Naive thymus-derived CD8-positive, alpha-beta T cell (primary cell): Measurements from ENCODE around the gene NMT1. TPM values are rescaled to one million over a fixed set of nuclear protein-coding genes. Genes with fewer than 3 reads are reported as not detected.
"Not testable (repeated sequence)": the region's sequence is repeated elsewhere in the genome, so short reads cannot be mapped to it uniquely, and the experiment has no call there.

Source experiments
- ATAC-seq, 2 donors: fragments of 150-1000 bp; cut with Tn5 transposase in 1 of 2; sonication (Bioruptor Pico), chemical (Tn5 transposase) in 1 of 2; 1 replicate in 1 of 2; 2 replicates in 1 of 2; pipeline ENCODE4 v1.10.0; 2021; ENCODE audit warnings: mild to moderate bottlenecking in 2 of 2, moderate library complexity in 2 of 2
- POLR2A ChIA-PET: fragments of 350-600 bp; sonication (Branson Sonifier 250); formaldehyde crosslinking; loops from one replicate; lab custom pipeline; 2021; ENCODE audit warnings: antibody characterized with exemption; lab: Charles Lee
- DNase-seq, 10 donors: peaks; one replicate each; pipeline versions ENCODE4 v3.0.0 to v3.0.0-alpha.2; 2020 to 2022
- H3K27ac Mint-ChIP-seq, 10 donors: one replicate each; pipeline ENCODE4 v1.8.0; 2020 to 2022; ENCODE audit warnings: mild to moderate bottlenecking in 10 of 10, mixed read lengths in 10 of 10, moderate library complexity in 4 of 10, inconsistent platforms in 1 of 10
- H3K27me3 Mint-ChIP-seq, 5 donors: one replicate each; pipeline ENCODE4 v1.8.0; 2021 to 2022; ENCODE audit warnings: mixed read lengths in 5 of 5
- H3K36me3 Mint-ChIP-seq, 3 donors: one replicate each; pipeline ENCODE4 v1.8.0; 2020 to 2022; ENCODE audit warnings: mixed read lengths in 3 of 3, mild to moderate bottlenecking in 2 of 3, inconsistent platforms in 1 of 3
- H3K4me1 Mint-ChIP-seq, 4 donors: one replicate each; pipeline ENCODE4 v1.8.0; 2021 to 2022; ENCODE audit warnings: mixed read lengths in 4 of 4
- H3K4me3 Mint-ChIP-seq, 10 donors: one replicate each; pipeline ENCODE4 v1.8.0; 2020 to 2022; ENCODE audit warnings: mild to moderate bottlenecking in 10 of 10, mixed read lengths in 10 of 10, moderate library complexity in 6 of 10, inconsistent platforms in 1 of 10
- H3K9me3 Mint-ChIP-seq, 9 donors: one replicate each; pipeline ENCODE4 v1.8.0; 2020 to 2022; ENCODE audit warnings: mixed read lengths in 9 of 9, mild to moderate bottlenecking in 3 of 9, inconsistent platforms in 1 of 9, moderate library complexity in 1 of 9
- polyA plus RNA-seq, 3 donors: library from polyadenylated mRNA; unstranded; fragments of 300-500 nt; fragmentation: Illumina TruSeq; gene quantifications; one replicate each; pipeline ENCODE4 v1.2.3, GENCODE V29; 2021
- total RNA-seq, 8 experiments: library from RNA in 2 of 8; stranded (reverse) in 2 of 8; gene quantifications; one replicate each; pipeline ENCODE4 v1.2.3 and lab custom pipeline; 2021 to 2026

Gene NMT1
- total and polyA plus RNA-seq, 5 experiments from 2014 or later = 55.2 to 139 (median 70.8) TPM

- POLR2A ChIA-PET = no interaction called here
- no peak overlapping the region for H3K4me3 Mint-ChIP-seq
- peaks cover 14 to 55% (median 29%) of the 10 kb centered on the region in 4 donors for H3K4me1 Mint-ChIP-seq
- DNase-seq = no peak
- peak overlapping the region in 5 of 10 donors; percentile 37 to 67 (median 56) for H3K27ac Mint-ChIP-seq
- no peaks in the 10 kb centered on the region for H3K27me3 Mint-ChIP-seq
- H3K36me3 Mint-ChIP-seq = peaks cover 0 to 5% (median 0%) of the 10 kb centered on the region in 3 donors
- no peak for ATAC-seq
- H3K9me3 Mint-ChIP-seq = no peaks in the 10 kb centered on the region
Measured at GRCh38 chr17:45042346-45043120, 18.6 kb upstream of the NMT1 start.

- ATAC-seq (no peak), DNase-seq (peak in 1 of 10 donors; percentile 37)
- Mint-ChIP-seq H3K27ac (peak overlapping the region in 9 of 10 donors; percentile 13 to 77 (median 71)), H3K36me3 (peaks cover 0 to 5% (median 0%) of the 10 kb centered on the region in 3 donors), H3K4me1 (peaks cover 14 to 61% (median 37%) of the 10 kb centered on the region in 4 donors), H3K4me3 (peak overlapping the region in 4 of 10 donors; percentile 18 to 60 (median 44)), H3K9me3 (no peaks in the 10 kb centered on the region), H3K27me3 (no peaks in the 10 kb centered on the region)
- POLR2A ChIA-PET = no interaction called here
Measured at GRCh38 chr17:45043813-45044540, 17.1 kb upstream of the NMT1 start.

DNA sequence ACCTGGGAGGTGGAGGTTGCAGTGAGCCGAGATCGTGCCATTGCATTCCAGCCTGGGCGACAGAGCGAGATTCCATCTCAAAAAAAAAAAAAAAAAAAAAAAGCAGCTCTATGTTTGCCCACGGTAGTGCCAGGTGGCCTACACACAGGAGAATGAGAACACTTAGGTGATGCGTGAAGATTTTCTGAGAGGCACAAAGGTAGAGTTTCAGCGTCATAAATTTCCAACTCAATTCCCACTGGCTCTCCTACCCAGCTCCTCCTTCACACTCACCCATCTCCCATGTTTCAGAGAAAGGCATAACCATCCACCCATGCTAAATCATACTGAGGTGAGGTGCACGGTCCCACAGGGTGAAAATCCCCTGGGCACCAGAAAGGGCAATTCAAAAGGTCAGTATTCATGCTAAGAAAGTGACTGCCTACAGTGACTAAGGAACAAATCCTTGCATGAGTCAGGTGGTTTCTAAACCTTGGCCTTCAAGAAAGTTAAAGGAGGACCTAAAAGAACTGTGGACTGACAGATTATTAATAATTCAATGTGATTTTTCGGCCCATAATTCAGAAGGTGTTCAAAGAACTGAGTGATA is 14.5 kb upstream of the NMT1 start:
- H3K27me3 Mint-ChIP-seq = no peaks in the 10 kb centered on the region
- peaks cover 0 to 5% (median 0%) of the 10 kb centered on the region in 3 donors for H3K36me3 Mint-ChIP-seq
- H3K27ac Mint-ChIP-seq = peak overlapping the region in 7 of 10 donors; percentile 17 to 74 (median 40)
- no peaks in the 10 kb centered on the region for H3K9me3 Mint-ChIP-seq
- no peak overlapping the region for H3K4me3 Mint-ChIP-seq
- POLR2A ChIA-PET = interaction anchor here (1.7 kb wide), 1 partner anchor 14 kb away, joined by 5 read pairs; the partner anchor contains the start of gene NMT1
- no peak for ATAC-seq
- H3K4me1 Mint-ChIP-seq = peaks cover 21 to 68% (median 49%) of the 10 kb centered on the region in 4 donors
- peak in 1 of 10 donors; percentile 8 for DNase-seq

- no peaks in the 10 kb centered on the region for H3K27me3 Mint-ChIP-seq
- peaks cover 0 to 3% (median 0%) of the 10 kb centered on the region in 3 donors for H3K36me3 Mint-ChIP-seq
- peak overlapping the region; percentile 16 to 91 (median 54) for H3K4me3 Mint-ChIP-seq
- peaks cover 13 to 57% (median 41%) of the 10 kb centered on the region in 4 donors for H3K4me1 Mint-ChIP-seq
- POLR2A ChIA-PET = interaction anchor here (0.7 to 4.6 kb wide), 5 partner anchors 12 to 162 kb away, joined by 3 to 78 read pairs (median 6); partner anchors contain the start of genes EFTUD2 and NMT1
- H3K9me3 Mint-ChIP-seq = no peaks in the 10 kb centered on the region
- peak in 1 of 10 donors; percentile 37 for DNase-seq
- peak overlapping the region in 9 of 10 donors; percentile 77 to 99 (median 95) for H3K27ac Mint-ChIP-seq
- ATAC-seq = no peak
Measured at GRCh38 chr17:45048795-45049563, 12.1 kb upstream of the NMT1 start.

GRCh38 chr17:45050481-45051059 is 10.5 kb upstream of the NMT1 start:
- POLR2A ChIA-PET = interaction anchor here (0.8 to 4.6 kb wide), 12 partner anchors 12 to 834 kb away, joined by 3 to 78 read pairs (median 4); partner anchors contain the start of genes EFTUD2, FMNL1, HEXIM1 and HEXIM2
- peak in 4 of 10 donors; percentile 13 to 60 (median 26) for DNase-seq
- peak overlapping the region; percentile 87 to 97 (median 92) for H3K4me3 Mint-ChIP-seq
- peak; percentile 7 to 21 for ATAC-seq
- H3K36me3 Mint-ChIP-seq = peaks cover 0 to 3% (median 0%) of the 10 kb centered on the region in 3 donors
- peaks cover 10 to 50% (median 45%) of the 10 kb centered on the region in 4 donors for H3K4me1 Mint-ChIP-seq
- H3K9me3 Mint-ChIP-seq = no peaks in the 10 kb centered on the region
- no peaks in the 10 kb centered on the region for H3K27me3 Mint-ChIP-seq
- H3K27ac Mint-ChIP-seq = peak overlapping the region; percentile 90 to 99 (median 97)

GRCh38 chr17:45051060-45051719 is 9.9 kb upstream of the NMT1 start, which contains the start of gene DCAKD:
Gene DCAKD (minus strand): TSS chr17:45051632. CDS start chr17:45034885, 16,747 bp downstream.
- POLR2A ChIA-PET = interaction anchor here (0.8 to 4.6 kb wide), 11 partner anchors 11 to 835 kb away, joined by 3 to 78 read pairs (median 5); partner anchors contain the start of genes EFTUD2, FMNL1, HEXIM1 and HEXIM2
- H3K4me1 Mint-ChIP-seq = peaks cover 10 to 49% (median 44%) of the 10 kb centered on the region in 4 donors
- ATAC-seq (peak; percentile 88 to 94), DNase-seq (peak; percentile 79 to 92 (median 86))
- peak within 1 kb of the TSS; percentile 87 to 97 (median 92) for H3K4me3 Mint-ChIP-seq
- no peaks in the 10 kb centered on the region for H3K9me3 Mint-ChIP-seq
- no peaks in the 10 kb centered on the region for H3K27me3 Mint-ChIP-seq
- H3K27ac Mint-ChIP-seq = peak within 1 kb of the TSS; percentile 90 to 99 (median 97)
- peaks cover 0 to under 1% (median 0%) of the 10 kb centered on the region in 3 donors for H3K36me3 Mint-ChIP-seq

GRCh38 chr17:45051720-45052051 is 9.4 kb upstream of the NMT1 start:
- not testable (repeated sequence) for H3K27me3 Mint-ChIP-seq, H3K27ac Mint-ChIP-seq, H3K9me3 Mint-ChIP-seq, DNase-seq, H3K36me3 Mint-ChIP-seq, ATAC-seq
- POLR2A ChIA-PET = interaction anchor here (2.9 to 4.6 kb wide), 2 partner anchors 11 to 110 kb away, joined by 15 to 78 read pairs; partner anchors contain the start of genes HEXIM2 and NMT1
- Mint-ChIP-seq H3K4me1 (peaks cover 10 to 47% (median 42%) of the 10 kb centered on the region in 4 donors), H3K4me3 (peak overlapping the region in 4 of 10 donors; percentile 72 to 97 (median 88))

DNA sequence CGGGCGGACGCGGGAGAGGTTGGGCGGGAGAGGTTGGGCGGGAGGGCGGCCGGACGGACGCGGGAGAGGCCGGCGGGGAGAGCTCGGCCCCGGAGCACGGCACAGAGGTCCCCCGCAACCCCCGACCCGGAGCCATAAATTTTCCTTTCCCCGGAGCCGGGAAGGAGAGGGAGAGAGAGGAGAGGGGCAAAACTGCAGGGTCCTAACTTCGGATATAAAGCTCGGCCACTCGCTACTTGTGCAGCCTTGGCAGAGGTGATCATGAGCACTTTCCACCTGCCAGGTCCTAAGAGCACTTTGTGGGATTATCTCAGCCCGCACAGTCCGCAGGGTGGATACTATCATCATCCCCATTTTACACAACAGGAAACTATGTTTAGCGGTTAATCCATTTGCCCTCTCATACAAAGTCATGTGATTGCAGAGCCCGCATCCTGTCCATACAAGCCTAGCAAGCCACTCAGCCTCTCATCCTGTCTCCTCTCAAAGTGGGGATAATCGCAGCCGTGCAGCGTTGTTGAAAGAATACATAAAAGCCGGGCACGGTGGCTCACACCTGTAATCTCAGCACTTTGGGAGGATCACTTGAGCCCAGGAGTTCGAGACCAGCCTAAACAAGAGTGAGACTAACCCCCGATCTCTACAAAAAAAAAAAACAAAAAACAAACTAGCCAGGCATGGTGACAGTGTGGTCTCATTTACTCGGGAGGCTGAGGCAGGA is 8.9 kb upstream of the NMT1 start:
- H3K4me3 Mint-ChIP-seq = peak overlapping the region; percentile 67 to 89 (median 84)
- ATAC-seq (peak; percentile 18 to 38), DNase-seq (peak; percentile 11 to 69 (median 43))
- peak overlapping the region; percentile 64 to 94 (median 90) for H3K27ac Mint-ChIP-seq
- no peaks in the 10 kb centered on the region for H3K9me3 Mint-ChIP-seq
- POLR2A ChIA-PET = interaction anchor here (0.7 to 4.6 kb wide), 3 partner anchors 10 to 109 kb away, joined by 3 to 78 read pairs (median 15); partner anchors contain the start of genes HEXIM1, HEXIM2 and NMT1
- H3K27me3 Mint-ChIP-seq = no peaks in the 10 kb centered on the region
- no peaks in the 10 kb centered on the region for H3K36me3 Mint-ChIP-seq
- H3K4me1 Mint-ChIP-seq = peaks cover 10 to 44% (median 41%) of the 10 kb centered on the region in 4 donors

DNA sequence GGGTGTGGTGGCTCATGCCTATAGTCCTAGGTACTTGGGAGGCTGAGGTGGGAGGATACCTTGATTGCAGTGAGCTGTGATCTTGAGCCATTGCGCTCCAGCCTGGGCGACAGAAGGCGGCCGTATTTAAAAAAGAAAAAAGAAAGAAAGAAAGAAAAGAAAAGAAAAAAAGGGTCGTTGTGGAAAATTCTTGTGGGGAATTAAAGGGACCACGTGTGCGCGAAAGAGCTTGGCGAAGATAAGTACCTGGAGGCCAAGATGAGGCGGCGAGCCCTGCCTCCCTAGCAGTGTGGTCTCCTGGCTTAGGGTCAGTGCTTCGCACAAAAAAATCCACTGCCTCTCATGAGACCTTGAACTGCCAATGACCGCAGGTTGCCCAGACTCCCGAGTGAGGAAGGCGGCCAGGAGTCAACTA is 728 bp upstream of the NMT1 start:
- POLR2A ChIA-PET = interaction anchor here (0.6 to 5.6 kb wide), 15 partner anchors 9 to 990 kb away, joined by 3 to 78 read pairs (median 4); partner anchors contain the start of genes DCAKD, EFTUD2, HEXIM1 and HEXIM2
- Mint-ChIP-seq H3K4me1 (peaks cover 11 to 59% (median 46%) of the 10 kb centered on the region in 4 donors), H3K27ac (peak overlapping the region; percentile 95 to 100 (median 98)), H3K36me3 (peaks cover 0 to 7% (median 0%) of the 10 kb centered on the region in 3 donors), H3K4me3 (peak overlapping the region; percentile 94 to 100 (median 100)), H3K27me3 (no peaks in the 10 kb centered on the region), H3K9me3 (no peaks in the 10 kb centered on the region)
- ATAC-seq (no peak), DNase-seq (no peak)
